Kidney epithelial cell (primary cell): ENCODE measurements around the gene TNFRSF18. TPM values are rescaled to one million over a fixed set of nuclear protein-coding genes. Genes with fewer than 3 reads are reported as not detected.

Source experiments
- DNase-seq: peaks from one replicate; pipeline ENCODE4 v3.0.0-alpha.2; 2010; ENCODE audit warnings: low read depth
- H3K27me3 ChIP-seq: 2 replicates; pipeline ENCODE4 v1.6.0; 2011; ENCODE audit warnings: low read length; ENCODE audit not compliant: control insufficient read depth, insufficient read depth
- H3K36me3 ChIP-seq: 2 replicates; pipeline ENCODE4 v1.5.1; 2011; ENCODE audit warnings: low read length; ENCODE audit not compliant: control insufficient read depth, insufficient read depth
- H3K4me3 ChIP-seq: 2 replicates; pipeline ENCODE4 v1.5.1; 2011; ENCODE audit warnings: low read depth, mild to moderate bottlenecking, control low read depth, low read length
- total RNA-seq: library from RNA; depleted of rRNA; stranded (reverse); fragments of >200 nt; gene quantifications from 2 replicates; pipeline ENCODE4 v1.2.3, GENCODE V29; 2015
- TF ChIP-seq, protein P1 (sequence below): IDR thresholded peaks from 2 replicates; pipeline ENCODE4 v1.5.1; 2011; ENCODE audit warnings: mild to moderate bottlenecking, moderate library complexity, low read length, control low read depth, inconsistent platforms; ENCODE audit not compliant: insufficient read depth, poor library complexity, severe bottlenecking

The TNFRSF18 gene
- total RNA-seq, 1 donor from 2014 or later = 0.67 TPM

GRCh38 chr1:1239227-1239613, 32.8 kb upstream of the TNFRSF18 start:
- DNase-seq = no peak
- Histone ChIP-seq H3K27me3 (peaks cover 41% of the 10 kb centered on the region), H3K4me3 (no peak overlapping the region), H3K36me3 (no peaks in the 10 kb centered on the region)
- TF ChIP-seq, protein P1, sequence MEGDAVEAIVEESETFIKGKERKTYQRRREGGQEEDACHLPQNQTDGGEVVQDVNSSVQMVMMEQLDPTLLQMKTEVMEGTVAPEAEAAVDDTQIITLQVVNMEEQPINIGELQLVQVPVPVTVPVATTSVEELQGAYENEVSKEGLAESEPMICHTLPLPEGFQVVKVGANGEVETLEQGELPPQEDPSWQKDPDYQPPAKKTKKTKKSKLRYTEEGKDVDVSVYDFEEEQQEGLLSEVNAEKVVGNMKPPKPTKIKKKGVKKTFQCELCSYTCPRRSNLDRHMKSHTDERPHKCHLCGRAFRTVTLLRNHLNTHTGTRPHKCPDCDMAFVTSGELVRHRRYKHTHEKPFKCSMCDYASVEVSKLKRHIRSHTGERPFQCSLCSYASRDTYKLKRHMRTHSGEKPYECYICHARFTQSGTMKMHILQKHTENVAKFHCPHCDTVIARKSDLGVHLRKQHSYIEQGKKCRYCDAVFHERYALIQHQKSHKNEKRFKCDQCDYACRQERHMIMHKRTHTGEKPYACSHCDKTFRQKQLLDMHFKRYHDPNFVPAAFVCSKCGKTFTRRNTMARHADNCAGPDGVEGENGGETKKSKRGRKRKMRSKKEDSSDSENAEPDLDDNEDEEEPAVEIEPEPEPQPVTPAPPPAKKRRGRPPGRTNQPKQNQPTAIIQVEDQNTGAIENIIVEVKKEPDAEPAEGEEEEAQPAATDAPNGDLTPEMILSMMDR = no peak

- no peaks in the 10 kb centered on the region for H3K36me3 ChIP-seq
- DNase-seq = no peak
- H3K4me3 ChIP-seq = no peak overlapping the region
- TF ChIP-seq, protein P1 = no peak
- peaks cover 36% of the 10 kb centered on the region for H3K27me3 ChIP-seq
Measured at GRCh38 chr1:1238702-1239178, 32.3 kb upstream of the TNFRSF18 start.

- DNase-seq = no peak
- TF ChIP-seq, protein P1 = no peak
- Histone ChIP-seq H3K27me3 (peaks cover 32% of the 10 kb centered on the region), H3K36me3 (peaks cover under 1% of the 10 kb centered on the region), H3K4me3 (no peak overlapping the region)
Measured at GRCh38 chr1:1237874-1238701, 31.7 kb upstream of the TNFRSF18 start.

DNA sequence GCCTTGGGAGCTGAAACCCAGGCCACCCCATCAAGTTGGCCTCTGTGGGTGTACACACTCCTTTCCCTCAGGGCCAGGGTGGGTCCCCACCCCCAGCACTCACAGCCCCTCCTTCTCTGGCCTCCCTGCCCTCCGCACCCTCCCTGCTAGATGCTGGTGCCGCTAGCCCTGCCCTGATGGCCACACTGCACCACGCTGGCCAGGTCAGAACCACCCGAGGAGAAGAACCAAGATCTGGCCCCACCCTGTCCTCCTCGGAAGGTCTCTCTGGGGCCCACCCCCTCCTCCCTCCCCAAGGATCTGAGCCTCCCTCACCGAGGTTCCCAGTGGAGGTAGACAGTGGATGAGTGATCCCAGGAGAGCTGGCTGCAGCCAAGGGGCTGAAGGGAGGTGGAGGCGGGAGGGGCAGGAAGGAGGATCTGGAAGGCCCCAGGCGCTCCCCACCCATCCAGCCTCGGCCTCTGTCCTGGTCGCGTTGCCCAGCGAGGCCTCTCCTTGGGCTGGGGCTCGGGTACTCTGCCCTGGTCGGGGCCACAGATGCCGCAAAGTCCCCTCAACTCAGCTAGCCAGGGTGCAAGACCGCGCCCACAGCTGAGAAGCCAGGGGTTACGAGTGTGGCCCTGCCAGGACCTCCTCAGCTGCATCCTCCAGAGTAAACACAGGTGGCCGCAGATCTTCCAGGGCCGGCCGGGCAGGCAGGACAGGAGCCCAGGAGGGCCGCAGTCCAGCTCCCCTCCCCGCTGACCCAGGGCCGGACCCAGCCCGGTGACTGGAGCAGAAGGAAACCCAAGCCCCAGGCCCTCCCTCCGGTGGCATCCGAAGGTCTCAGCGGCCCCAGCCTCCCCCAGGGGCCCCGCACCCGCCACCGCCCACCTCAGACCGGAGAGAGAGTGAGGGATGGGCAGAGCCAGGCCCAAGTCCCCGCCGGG, 30.8 kb upstream of the TNFRSF18 start:
- no peak overlapping the region for H3K4me3 ChIP-seq
- TF ChIP-seq, protein P1 = no peak
- peaks cover 27% of the 10 kb centered on the region for H3K27me3 ChIP-seq
- DNase-seq = no peak
- peaks cover 2% of the 10 kb centered on the region for H3K36me3 ChIP-seq

GRCh38 chr1:1236176-1236763, 29.9 kb upstream of the TNFRSF18 start:
- Histone ChIP-seq H3K36me3 (peaks cover 2% of the 10 kb centered on the region), H3K4me3 (no peak overlapping the region), H3K27me3 (peaks cover 22% of the 10 kb centered on the region)
- TF ChIP-seq, protein P1 = no peak
- no peak for DNase-seq
